Prostate gland (tissue), 2 donors: ENCODE data around the gene NES.

Experiments used
- POLR2A ChIP-seq: fragments of 450-650 bp; IDR thresholded peaks from one replicate; pipeline ENCODE4 v1.6.1; 2016; ENCODE audit warnings: antibody characterized with exemption, mild to moderate bottlenecking
- POLR2AphosphoS5 ChIP-seq: sonication (generic); formaldehyde crosslinking; IDR thresholded peaks from one replicate; pipeline ENCODE4 v1.6.1; 2017; ENCODE audit warnings: antibody characterized with exemption
- TF ChIP-seq, protein P1 (sequence below), 4 experiments: fragments of 200-600 bp in 2 of 4; fragments of 450-650 bp in 2 of 4; sonication (generic) in 2 of 4; IDR thresholded peaks; 1 replicate in 3 of 4; 2 replicates in 1 of 4; pipeline ENCODE4 v1.5.1; 2016 to 2019; ENCODE audit warnings: antibody characterized with exemption in 4 of 4, mild to moderate bottlenecking in 2 of 4, moderate library complexity in 2 of 4

- no peak for TF ChIP-seq POLR2A
- TF ChIP-seq, protein P1, sequence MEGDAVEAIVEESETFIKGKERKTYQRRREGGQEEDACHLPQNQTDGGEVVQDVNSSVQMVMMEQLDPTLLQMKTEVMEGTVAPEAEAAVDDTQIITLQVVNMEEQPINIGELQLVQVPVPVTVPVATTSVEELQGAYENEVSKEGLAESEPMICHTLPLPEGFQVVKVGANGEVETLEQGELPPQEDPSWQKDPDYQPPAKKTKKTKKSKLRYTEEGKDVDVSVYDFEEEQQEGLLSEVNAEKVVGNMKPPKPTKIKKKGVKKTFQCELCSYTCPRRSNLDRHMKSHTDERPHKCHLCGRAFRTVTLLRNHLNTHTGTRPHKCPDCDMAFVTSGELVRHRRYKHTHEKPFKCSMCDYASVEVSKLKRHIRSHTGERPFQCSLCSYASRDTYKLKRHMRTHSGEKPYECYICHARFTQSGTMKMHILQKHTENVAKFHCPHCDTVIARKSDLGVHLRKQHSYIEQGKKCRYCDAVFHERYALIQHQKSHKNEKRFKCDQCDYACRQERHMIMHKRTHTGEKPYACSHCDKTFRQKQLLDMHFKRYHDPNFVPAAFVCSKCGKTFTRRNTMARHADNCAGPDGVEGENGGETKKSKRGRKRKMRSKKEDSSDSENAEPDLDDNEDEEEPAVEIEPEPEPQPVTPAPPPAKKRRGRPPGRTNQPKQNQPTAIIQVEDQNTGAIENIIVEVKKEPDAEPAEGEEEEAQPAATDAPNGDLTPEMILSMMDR (IDR thresholded peaks at IDR 0.05): no peak
- TF ChIP-seq POLR2AphosphoS5: no peak
Observed at GRCh38 chr1:156642265-156643048, 34.8 kb downstream of the NES start.
